WTC11 (cell line): ENCODE measurements around the gene ANKRD65.

Experiments
- ATF2 ChIP-seq: sonication (generic); formaldehyde crosslinking; IDR thresholded peaks from 2 replicates; pipeline ENCODE4 v1.8.1; 2022; ENCODE audit warnings: low read depth, missing genetic modification reagents, borderline replicate concordance
- CTCF ChIP-seq: fragments of 200-600 bp; IDR thresholded peaks from 2 replicates; pipeline ENCODE4 v1.8.0; 2022; ENCODE audit warnings: antibody characterized with exemption
- MLX ChIP-seq: sonication (generic); formaldehyde crosslinking; IDR thresholded peaks from 2 replicates; pipeline ENCODE4 v1.8.1; 2023; ENCODE audit warnings: mild to moderate bottlenecking, missing genetic modification reagents, moderate library complexity
- NR3C1 ChIP-seq: sonication (generic); formaldehyde crosslinking; conservative IDR thresholded peaks from 2 replicates; pipeline ENCODE4 v1.8.1; 2023; ENCODE audit warnings: low read depth, mild to moderate bottlenecking, missing genetic modification reagents
- ZNF121 ChIP-seq: sonication (generic); formaldehyde crosslinking; IDR thresholded peaks from 2 replicates; pipeline ENCODE4 v1.8.0; 2023; ENCODE audit warnings: missing genetic modification reagents

DNA sequence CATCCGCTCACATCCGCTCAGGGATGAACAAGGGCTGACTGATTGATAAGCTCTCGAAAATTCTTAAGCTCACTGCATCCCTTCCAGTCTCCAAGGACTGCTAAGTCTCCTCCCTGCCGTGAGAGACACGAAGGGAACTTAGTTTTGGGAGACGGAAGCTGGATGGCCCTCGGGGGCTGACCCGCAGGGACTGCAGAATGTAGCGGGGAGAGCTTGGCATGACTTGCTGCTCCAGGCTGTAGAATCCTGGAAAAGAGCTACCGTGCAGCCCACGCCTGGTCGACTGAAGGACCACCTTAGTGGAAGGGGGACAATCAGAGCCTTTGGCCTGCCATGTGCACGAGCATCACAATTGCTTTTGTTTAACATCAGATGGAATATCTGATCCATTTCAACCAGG is 5.3 kb downstream of the ANKRD65 start:
- TF ChIP-seq ZNF121, result no peak
- TF ChIP-seq MLX, result no peak
- TF ChIP-seq NR3C1 (CRISPR knock-in tag), result no peak
- no peak for TF ChIP-seq CTCF
- no peak for TF ChIP-seq ATF2 (CRISPR knock-in tag)
